ENCODE results near the gene UBE2QL1. TPM values are rescaled to one million over a fixed set of nuclear protein-coding genes. Genes with fewer than 3 reads are reported as not detected.

UBE2QL1 gene
- total RNA-seq, 2 donors from 2014 or later, result 2.5 to 8.6 TPM

GRCh38 chr5:6465831-6466790, 17.5 kb downstream of the UBE2QL1 start:
- intact Hi-C loops (cut with DNase I), result no loop called here
- DNase-seq (ENCODE audit: low spot score), result no peak
- H3K4me3 ChIP-seq, result no peak overlapping the region
- 87% methylated on average over 28 of the region's 28 CpGs for WGBS
- H3K36me3 ChIP-seq, result no peaks in the 10 kb centered on the region
- H3K27me3 ChIP-seq (replicated peaks; ENCODE audit: insufficient read depth), result no peaks in the 10 kb centered on the region
- H3K27ac ChIP-seq, result no peak overlapping the region
- TF ChIP-seq POLR2A (IDR thresholded peaks at IDR 0.05), result no peak
- H3K4me1 ChIP-seq (replicated peaks), result no peaks in the 10 kb centered on the region
- no peaks in the 10 kb centered on the region for H3K9me3 ChIP-seq

GRCh38 chr5:6466975-6467567, 18.4 kb downstream of the UBE2QL1 start:
- WGBS, result 55% methylated on average over 5 of the region's 5 CpGs
- Histone ChIP-seq H3K9me3 (no peaks in the 10 kb centered on the region), H3K27ac (no peak overlapping the region), H3K4me3 (no peak overlapping the region), H3K27me3 (replicated peaks; ENCODE audit: insufficient read depth) (no peaks in the 10 kb centered on the region), H3K36me3 (no peaks in the 10 kb centered on the region), H3K4me1 (replicated peaks) (no peaks in the 10 kb centered on the region)
- DNase-seq (ENCODE audit: low spot score), result no peak
- intact Hi-C loops (cut with DNase I), result no loop called here
- TF ChIP-seq POLR2AphosphoS5 (IDR thresholded peaks at IDR 0.05), result no peak
- no peak for TF ChIP-seq POLR2A (IDR thresholded peaks at IDR 0.05)
- no peak for TF ChIP-seq CTCF (IDR thresholded peaks at IDR 0.05)

GRCh38 chr5:6467591-6467990, 18.9 kb downstream of the UBE2QL1 start:
- no peak for DNase-seq (ENCODE audit: low spot score)
- Histone ChIP-seq H3K9me3 (no peaks in the 10 kb centered on the region), H3K4me3 (no peak overlapping the region), H3K27me3 (replicated peaks; ENCODE audit: insufficient read depth) (no peaks in the 10 kb centered on the region), H3K27ac (no peak overlapping the region), H3K36me3 (no peaks in the 10 kb centered on the region), H3K4me1 (replicated peaks) (no peaks in the 10 kb centered on the region)
- intact Hi-C loops (cut with DNase I), result no loop called here
- WGBS, result 75% methylated on average over 10 of the region's 10 CpGs
- TF ChIP-seq POLR2AphosphoS5 (IDR thresholded peaks at IDR 0.05) (no peak), CTCF (IDR thresholded peaks at IDR 0.05) (no peak), POLR2A (IDR thresholded peaks at IDR 0.05) (no peak)

GRCh38 chr5:6468104-6468503, 19.4 kb downstream of the UBE2QL1 start:
- H3K4me1 ChIP-seq (replicated peaks), result no peaks in the 10 kb centered on the region
- intact Hi-C loops (cut with DNase I), result no loop called here
- H3K27me3 ChIP-seq (replicated peaks; ENCODE audit: insufficient read depth), result no peaks in the 10 kb centered on the region
- no peaks in the 10 kb centered on the region for H3K36me3 ChIP-seq
- 68% methylated on average over 11 of the region's 11 CpGs for WGBS
- no peak for TF ChIP-seq POLR2A (IDR thresholded peaks at IDR 0.05)
- TF ChIP-seq CTCF (IDR thresholded peaks at IDR 0.05), result no peak
- no peak for TF ChIP-seq POLR2AphosphoS5 (IDR thresholded peaks at IDR 0.05)
- DNase-seq (ENCODE audit: low spot score), result no peak
- no peaks in the 10 kb centered on the region for H3K9me3 ChIP-seq
- H3K27ac ChIP-seq, result no peak overlapping the region
- no peak overlapping the region for H3K4me3 ChIP-seq

- no peaks in the 10 kb centered on the region for H3K27me3 ChIP-seq (replicated peaks; ENCODE audit: insufficient read depth)
- 94% methylated on average over 8 of the region's 8 CpGs for WGBS
- H3K4me1 ChIP-seq (replicated peaks), result no peaks in the 10 kb centered on the region
- no peak overlapping the region for H3K4me3 ChIP-seq
- intact Hi-C loops (cut with DNase I), result no loop called here
- H3K27ac ChIP-seq, result no peak overlapping the region
- DNase-seq (ENCODE audit: low spot score), result no peak
- no peaks in the 10 kb centered on the region for H3K36me3 ChIP-seq
- TF ChIP-seq CTCF (IDR thresholded peaks at IDR 0.05) (no peak), POLR2A (IDR thresholded peaks at IDR 0.05) (no peak), POLR2AphosphoS5 (IDR thresholded peaks at IDR 0.05) (no peak)
- no peaks in the 10 kb centered on the region for H3K9me3 ChIP-seq
These were observed 20.2 kb downstream of the UBE2QL1 start for GRCh38 chr5:6468870-6469269.
